Measurements from ENCODE around the gene NEU4. TPM values are rescaled to one million over a fixed set of nuclear protein-coding genes. Genes with fewer than 3 reads are reported as not detected.
"Not testable (repeated sequence)": the region's sequence is repeated elsewhere in the genome, so short reads cannot be mapped to it uniquely, and the experiment has no call there.

Gene NEU4
- total RNA-seq, 1 experiment from 2014 or later, result not detected

DNA sequence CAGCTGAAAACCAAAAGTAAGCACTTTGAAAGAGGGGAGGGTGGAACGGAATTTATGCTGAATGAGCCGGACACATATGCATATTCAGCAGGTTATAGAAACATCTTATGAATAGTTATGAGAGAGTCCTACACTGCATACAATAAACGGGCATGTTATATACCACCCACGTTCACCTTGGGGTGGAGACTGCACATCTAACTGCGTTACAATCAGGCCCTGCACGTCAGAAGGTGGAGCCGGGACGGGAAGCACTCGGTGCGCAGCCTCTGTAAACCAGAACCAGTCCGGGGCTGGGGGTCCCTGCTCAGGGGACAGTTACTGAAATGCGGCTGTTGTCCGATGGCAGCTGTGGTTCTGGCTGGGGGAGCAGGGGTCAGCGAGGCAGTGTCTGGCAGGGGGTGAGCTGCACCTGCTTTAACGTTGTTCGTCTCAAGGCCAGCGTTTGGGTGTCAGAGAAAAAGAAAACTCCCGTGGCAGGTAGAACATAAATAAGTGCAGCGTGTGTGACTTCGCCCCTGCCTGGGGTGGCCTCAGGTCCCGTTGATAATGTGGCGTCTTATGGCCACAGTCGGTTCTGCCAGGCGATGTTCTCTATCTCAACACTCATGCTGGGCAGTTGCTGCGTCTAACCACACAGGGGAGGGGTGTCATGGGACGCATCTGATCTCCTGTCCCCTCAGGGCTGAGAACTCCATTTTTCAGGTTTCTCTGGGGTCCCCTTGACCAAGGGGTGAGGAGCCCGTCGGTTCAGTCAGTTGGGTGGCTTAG, 24.9 kb downstream of the NEU4 start:
- DNase-seq (ENCODE audit: low read depth in 1 of 2, low spot score in 2 of 2), result peak in 1 of 2 experiments; percentile 25
- not testable (repeated sequence) for H3K4me3 ChIP-seq; H3K4me1 ChIP-seq (replicated peaks); H3K27ac ChIP-seq; H3K36me3 ChIP-seq; H3K9me3 ChIP-seq (replicated peaks)
- H3K27me3 ChIP-seq (replicated peaks), result peaks cover 10% of the 10 kb centered on the region; the same call in 1 of the 2 replicates

DNA sequence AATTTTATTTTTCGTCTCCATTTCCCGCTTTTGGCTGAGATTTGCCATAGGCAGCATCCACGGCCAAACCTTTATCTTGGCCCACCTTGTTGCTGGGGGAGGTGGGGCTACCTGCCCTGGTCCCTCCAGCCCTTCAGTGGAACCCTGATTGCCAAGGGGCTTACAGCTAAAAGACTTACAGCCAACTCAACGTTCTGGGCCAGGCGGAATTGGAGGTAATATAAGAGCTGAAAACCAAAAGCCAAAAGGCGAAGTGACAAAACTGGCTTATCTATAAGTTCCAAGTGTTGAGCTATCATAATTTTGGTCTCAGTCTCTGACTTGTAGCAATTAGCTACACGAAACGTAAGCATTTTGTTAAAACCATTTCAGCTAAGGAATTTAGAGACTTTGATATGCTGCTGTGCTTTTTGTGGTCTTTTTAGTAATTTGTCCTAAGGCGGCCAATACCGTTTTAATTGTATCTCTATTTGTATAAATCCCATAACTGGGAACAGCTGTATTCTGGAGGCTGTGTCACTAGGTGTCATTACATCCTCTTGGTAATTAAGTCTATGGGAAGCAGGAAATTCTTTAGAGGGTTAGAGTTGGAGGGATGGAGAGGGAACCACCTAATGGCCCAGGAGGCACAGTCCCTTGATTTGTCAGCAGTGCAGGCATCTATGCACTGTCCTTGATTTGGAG, 25.7 kb downstream of the NEU4 start:
- peak in 1 of 2 experiments; percentile 22 for DNase-seq (ENCODE audit: low read depth in 1 of 2, low spot score in 2 of 2)

GRCh38 chr2:241835611-241836010, 26.6 kb downstream of the NEU4 start:
- DNase-seq (ENCODE audit: low read depth in 1 of 2, low spot score in 2 of 2), result peak in 1 of 2 experiments; percentile 15
- H3K4me1 ChIP-seq (replicated peaks), result peaks cover 6% of the 10 kb centered on the region; the same call in 1 of the 2 replicates
- no peaks in the 10 kb centered on the region for H3K36me3 ChIP-seq
- H3K4me3 ChIP-seq, result no peak overlapping the region
- peaks cover 18% of the 10 kb centered on the region for H3K27me3 ChIP-seq (replicated peaks)
- H3K9me3 ChIP-seq (replicated peaks), result 0 out of 2 replicates have a peak, but pooled peaks cover 2% of the 10 kb centered on the region
- H3K27ac ChIP-seq, result no peak overlapping the region

More for the DNA sequence above, 25.7 kb downstream of the NEU4 start:
- H3K36me3 ChIP-seq, result no peaks in the 10 kb centered on the region
- no peak overlapping the region for H3K27ac ChIP-seq
- H3K4me3 ChIP-seq, result no peak overlapping the region
- peaks cover 15% of the 10 kb centered on the region for H3K27me3 ChIP-seq (replicated peaks)
- 0 out of 2 replicates have a peak, but pooled peaks cover 2% of the 10 kb centered on the region for H3K9me3 ChIP-seq (replicated peaks)
- H3K4me1 ChIP-seq (replicated peaks), result peaks cover 6% of the 10 kb centered on the region; the same call in 1 of the 2 replicates

DNA sequence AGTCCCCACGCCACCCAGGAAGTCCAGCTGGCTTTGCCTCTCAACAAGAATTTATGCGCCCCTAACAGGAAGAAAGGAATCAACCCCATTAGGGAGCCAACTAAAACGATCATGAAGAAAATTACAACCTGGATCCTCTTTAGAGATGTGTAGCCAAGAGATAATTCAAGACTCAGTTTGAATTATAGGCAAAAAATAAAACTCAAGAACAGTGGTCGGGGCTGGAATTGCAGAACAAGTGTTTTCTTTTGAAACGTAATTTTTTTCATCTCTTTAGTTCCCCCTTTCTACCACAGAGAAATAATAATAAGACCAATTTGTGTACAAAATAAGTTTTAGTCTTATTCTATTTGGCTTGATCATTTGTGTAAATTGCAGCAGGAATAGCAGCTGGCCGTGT, 27.3 kb downstream of the NEU4 start:
- peaks cover 6% of the 10 kb centered on the region; the same call in 1 of the 2 replicates for H3K4me1 ChIP-seq (replicated peaks)
- no peaks in the 10 kb centered on the region for H3K36me3 ChIP-seq
- no peak for DNase-seq (ENCODE audit: low read depth in 1 of 2, low spot score in 2 of 2)
- H3K27me3 ChIP-seq (replicated peaks), result peaks cover 18% of the 10 kb centered on the region
- H3K4me3 ChIP-seq, result no peak overlapping the region
- H3K9me3 ChIP-seq (replicated peaks), result 0 out of 2 replicates have a peak, but pooled peaks cover 2% of the 10 kb centered on the region
- H3K27ac ChIP-seq, result no peak overlapping the region

GRCh38 chr2:241837197-241837965, 28.4 kb downstream of the NEU4 start:
- Histone ChIP-seq H3K4me1 (replicated peaks) (peaks cover 6% of the 10 kb centered on the region; the same call in 1 of the 2 replicates), H3K9me3 (replicated peaks) (0 out of 2 replicates have a peak, but pooled peaks cover 2% of the 10 kb centered on the region), H3K27me3 (replicated peaks) (peaks cover 18% of the 10 kb centered on the region), H3K36me3 (no peaks in the 10 kb centered on the region), H3K27ac (no peak overlapping the region), H3K4me3 (no peak overlapping the region)
- peak in 1 of 2 experiments; percentile 6 for DNase-seq (ENCODE audit: low read depth in 1 of 2, low spot score in 2 of 2)

DNA sequence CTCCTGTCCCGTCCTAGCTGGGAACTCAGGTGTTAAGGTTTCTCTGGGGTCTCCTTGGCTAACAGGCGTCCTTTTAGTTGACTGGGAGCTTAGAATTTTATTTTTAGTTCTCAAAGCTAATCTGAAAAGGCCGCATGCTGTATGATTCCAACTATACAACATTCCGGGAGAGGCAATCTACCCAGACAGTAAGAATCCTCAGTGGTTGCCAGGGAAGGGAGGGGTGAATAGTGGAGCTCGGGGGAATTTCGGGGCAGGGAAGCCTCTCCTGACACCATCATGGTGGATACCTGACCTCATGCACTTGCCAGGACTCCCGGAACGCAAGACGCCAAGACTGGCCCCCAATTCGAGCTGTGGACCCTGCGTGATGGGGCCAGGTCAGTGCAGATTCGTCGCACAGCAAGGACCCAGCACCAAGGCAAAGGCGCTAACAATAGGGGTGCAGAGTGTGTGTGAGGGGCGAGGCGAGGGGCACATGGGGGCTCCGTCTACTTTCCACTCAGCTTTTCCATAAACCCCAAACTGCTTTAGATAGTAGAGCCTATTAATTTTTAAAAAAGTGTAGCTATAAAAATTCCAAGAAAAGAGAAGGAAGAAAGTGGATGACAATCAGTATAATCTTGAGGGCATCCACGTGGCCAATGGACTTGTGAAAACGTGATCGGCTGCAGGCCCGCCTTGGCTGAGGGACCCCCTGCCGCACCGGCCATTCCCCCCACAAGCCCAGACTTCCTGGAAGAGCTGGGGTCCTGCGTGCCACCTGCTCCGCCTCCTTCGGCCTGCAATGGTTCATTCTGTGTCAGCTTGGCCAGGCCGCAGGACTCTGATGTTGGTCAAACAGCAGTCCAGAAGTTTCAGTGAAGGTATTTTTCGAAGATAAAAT, 32.4 kb downstream of the NEU4 start:
- Histone ChIP-seq H3K4me1 (replicated peaks) (no peaks in the 10 kb centered on the region; the same call in 1 of the 2 replicates), H3K27ac (no peak overlapping the region), H3K36me3 (no peaks in the 10 kb centered on the region), H3K4me3 (no peak overlapping the region), H3K27me3 (replicated peaks) (peaks cover 31% of the 10 kb centered on the region), H3K9me3 (replicated peaks) (no peaks in the 10 kb centered on the region)
- DNase-seq (ENCODE audit: low read depth in 1 of 2, low spot score in 2 of 2), result no peak

DNA sequence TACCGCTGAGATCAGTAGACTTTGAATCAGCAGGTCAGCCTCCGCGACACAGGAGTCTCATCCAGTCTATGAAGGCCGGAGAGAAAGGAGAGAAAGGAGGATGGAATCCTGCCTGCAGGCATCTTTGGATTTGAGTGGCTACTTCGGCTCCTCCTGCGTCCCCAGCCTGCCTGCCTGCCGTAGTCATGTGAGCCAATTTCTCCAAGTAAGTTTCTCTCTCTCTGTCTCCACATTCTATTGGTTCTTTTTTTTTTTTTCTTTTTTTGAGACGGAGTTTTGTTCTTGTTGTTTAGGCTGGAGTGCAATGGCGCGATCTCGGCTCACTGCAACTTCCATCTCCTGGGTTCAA, 33.0 kb downstream of the NEU4 start:
- Histone ChIP-seq H3K4me3 (no peak overlapping the region), H3K36me3 (no peaks in the 10 kb centered on the region), H3K27me3 (replicated peaks) (peaks cover 31% of the 10 kb centered on the region), H3K4me1 (replicated peaks) (no peaks in the 10 kb centered on the region; the same call in 1 of the 2 replicates), H3K9me3 (replicated peaks) (no peaks in the 10 kb centered on the region), H3K27ac (no peak overlapping the region)
- DNase-seq (ENCODE audit: low read depth in 1 of 2, low spot score in 2 of 2), result no peak

GRCh38 chr2:241842620-241843211, 33.7 kb downstream of the NEU4 start:
- no peak overlapping the region for H3K4me3 ChIP-seq
- H3K27ac ChIP-seq, result no peak overlapping the region
- H3K36me3 ChIP-seq, result no peaks in the 10 kb centered on the region
- DNase-seq (ENCODE audit: low read depth in 1 of 2, low spot score in 2 of 2), result no peak
- no peaks in the 10 kb centered on the region for H3K9me3 ChIP-seq (replicated peaks)
- no peaks in the 10 kb centered on the region; the same call in 1 of the 2 replicates for H3K4me1 ChIP-seq (replicated peaks)
- peaks cover 27% of the 10 kb centered on the region for H3K27me3 ChIP-seq (replicated peaks)

GRCh38 chr2:241843321-241844065, 34.5 kb downstream of the NEU4 start:
- Histone ChIP-seq H3K27me3 (replicated peaks) (peaks cover 21% of the 10 kb centered on the region), H3K4me1 (replicated peaks) (no peaks in the 10 kb centered on the region; the same call in 1 of the 2 replicates), H3K9me3 (replicated peaks) (no peaks in the 10 kb centered on the region), H3K4me3 (no peak overlapping the region), H3K27ac (no peak overlapping the region), H3K36me3 (no peaks in the 10 kb centered on the region)
- no peak for DNase-seq (ENCODE audit: low read depth in 1 of 2, low spot score in 2 of 2)

- H3K4me3 ChIP-seq, result peak overlapping the region; percentile 31
- peak in 1 of 2 experiments; percentile 55 for DNase-seq (ENCODE audit: low read depth in 1 of 2, low spot score in 2 of 2)
These were observed 35.2 kb downstream of the NEU4 start for GRCh38 chr2:241844066-241844728.

DNA sequence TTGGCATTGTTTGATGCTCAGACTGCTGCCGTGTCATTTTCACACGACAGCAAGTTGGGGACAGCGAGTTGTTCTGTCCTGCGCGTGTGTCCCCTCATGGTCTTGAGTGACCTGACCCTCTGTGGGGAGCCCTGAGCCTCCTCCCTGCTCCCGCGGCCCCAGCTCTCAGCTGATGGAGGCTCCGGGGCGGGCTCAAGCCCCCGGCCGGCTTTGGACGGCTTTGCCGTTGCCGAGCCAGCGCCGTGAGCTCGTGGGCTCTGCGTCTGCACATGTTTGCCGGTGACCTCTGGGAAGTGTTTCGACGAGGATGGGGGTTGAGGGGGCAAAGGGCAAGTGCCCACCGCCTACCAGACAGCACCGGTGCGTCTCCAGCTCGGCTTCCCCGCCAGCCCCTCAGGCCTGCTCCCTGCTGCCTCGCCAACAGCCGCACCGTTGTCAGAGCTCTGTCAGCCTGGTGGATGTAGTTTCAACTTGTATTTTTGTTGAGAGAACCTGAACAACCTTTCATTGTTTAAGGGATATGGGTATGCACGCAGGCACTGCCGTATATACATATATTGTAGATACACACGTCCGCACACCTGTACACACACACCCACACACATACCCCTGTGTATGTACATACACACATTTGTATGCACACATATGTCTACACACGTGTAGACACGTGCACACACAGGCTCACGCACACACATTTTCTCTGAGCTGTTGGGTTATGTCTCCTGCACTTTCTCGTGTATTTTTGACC, 36.0 kb downstream of the NEU4 start:
- Histone ChIP-seq H3K4me1 (replicated peaks) (no peaks in the 10 kb centered on the region; the same call in 1 of the 2 replicates), H3K9me3 (replicated peaks) (no peaks in the 10 kb centered on the region), H3K27ac (no peak overlapping the region), H3K27me3 (replicated peaks) (peaks cover 13% of the 10 kb centered on the region), H3K4me3 (no peak overlapping the region), H3K36me3 (no peaks in the 10 kb centered on the region)
- DNase-seq (ENCODE audit: low read depth in 1 of 2, low spot score in 2 of 2), result no peak

More at GRCh38 chr2:241844066-241844728, 35.2 kb downstream of the NEU4 start:
- H3K9me3 ChIP-seq (replicated peaks), result no peaks in the 10 kb centered on the region
- H3K36me3 ChIP-seq, result no peaks in the 10 kb centered on the region
- no peak overlapping the region for H3K27ac ChIP-seq
- H3K27me3 ChIP-seq (replicated peaks), result peaks cover 21% of the 10 kb centered on the region
- H3K4me1 ChIP-seq (replicated peaks), result no peaks in the 10 kb centered on the region; the same call in 1 of the 2 replicates

Data from SJSA1 (cell line).